ENCODE results near the gene KLK3.
"Not testable (repeated sequence)": the region's sequence is repeated elsewhere in the genome, so short reads cannot be mapped to it uniquely, and the experiment has no call there.

Gene KLK3

GRCh38 chr19:50854636-50855410, at the start of gene KLK3:
TSS of gene KLK3 (plus strand) at chr19:50854915. CDS start at chr19:50854956, 41 bp downstream.
- no peak for DNase-seq

- no peak for DNase-seq
These were observed 45.9 kb upstream of the KLK3 start for GRCh38 chr19:50808856-50809255.

GRCh38 chr19:50811622-50812238, 43.0 kb upstream of the KLK3 start:
- not testable (repeated sequence) for DNase-seq

- no peak for DNase-seq
These were observed 42.2 kb upstream of the KLK3 start for GRCh38 chr19:50812474-50812873.

- DNase-seq = no peak
These were observed 39.8 kb upstream of the KLK3 start for GRCh38 chr19:50814883-50815282.

GRCh38 chr19:50815439-50815838, 39.3 kb upstream of the KLK3 start:
- no peak for DNase-seq

- DNase-seq = peak; percentile 57 to 66
These were observed 36.5 kb upstream of the KLK3 start for GRCh38 chr19:50817941-50818858.

- DNase-seq = no peak
These were observed 35.7 kb upstream of the KLK3 start for GRCh38 chr19:50818859-50819472.

GRCh38 chr19:50819636-50820035, 35.1 kb upstream of the KLK3 start:
- DNase-seq = no peak

- no peak for DNase-seq
These were observed 34.6 kb upstream of the KLK3 start for GRCh38 chr19:50820086-50820485.

- no peak for DNase-seq
These were observed 34.0 kb upstream of the KLK3 start for GRCh38 chr19:50820549-50821247.

- no peak for DNase-seq
These were observed 33.5 kb upstream of the KLK3 start for GRCh38 chr19:50821248-50821612.

- DNase-seq = no peak
These were observed 33.1 kb upstream of the KLK3 start for GRCh38 chr19:50821622-50822021.

- DNase-seq = no peak
These were observed 32.0 kb upstream of the KLK3 start for GRCh38 chr19:50822661-50823208.

- no peak for DNase-seq
These were observed 31.2 kb upstream of the KLK3 start, which contains the start of gene KLK1 for GRCh38 chr19:50823389-50824042. TSS of gene KLK1 (minus strand) at chr19:50823787. CDS start at chr19:50823748, 39 bp downstream.

- DNase-seq = no peak
These were observed 28.0 kb upstream of the KLK3 start for GRCh38 chr19:50826492-50827240.

GRCh38 chr19:50827476-50827875, 27.2 kb upstream of the KLK3 start:
- no peak for DNase-seq

- no peak for DNase-seq
These were observed 24.9 kb upstream of the KLK3 start for GRCh38 chr19:50829801-50830200.

GRCh38 chr19:50830266-50831025, 24.3 kb upstream of the KLK3 start:
- no peak for DNase-seq

- DNase-seq = no peak
These were observed 23.7 kb upstream of the KLK3 start for GRCh38 chr19:50831026-50831396.
